Neural progenitor cell (in vitro differentiated cells): ENCODE measurements around the gene RPP25. TPM values are rescaled to one million over a fixed set of nuclear protein-coding genes. Genes with fewer than 3 reads are reported as not detected.
A peak's percentile ranks its signal among the peaks of the same experiment; 100 is the strongest.

Source experiments
- DNase-seq: peaks from one replicate; pipeline ENCODE4 v3.0.0-alpha.2; 2016; ENCODE audit warnings: low spot score
- H2AFZ ChIP-seq: fragments of 200-600 bp; sonication (generic); replicated peaks from 2 replicates; pipeline ENCODE4 v1.6.1; 2016; ENCODE audit warnings: antibody characterized with exemption
- H3F3A ChIP-seq: fragments of 200-600 bp; sonication (generic); 2 replicates; pipeline ENCODE4 v1.6.1; 2016; ENCODE audit warnings: antibody characterized with exemption, low read depth
- H3K27ac ChIP-seq: fragments of 200-600 bp; sonication (generic); 2 replicates; pipeline ENCODE4 v1.5.1; 2016; ENCODE audit warnings: mild to moderate bottlenecking
- H3K27me3 ChIP-seq: fragments of 200-600 bp; sonication (generic); 2 replicates; pipeline ENCODE4 v1.6.1; 2016; ENCODE audit warnings: mild to moderate bottlenecking, moderate library complexity
- H3K36me3 ChIP-seq: fragments of 200-600 bp; sonication (generic); 2 replicates; pipeline ENCODE4 v1.5.1; 2016
- H3K4me1 ChIP-seq: fragments of 200-600 bp; sonication (generic); 2 replicates; pipeline ENCODE4 v1.6.1; 2016; ENCODE audit warnings: mixed run types
- H3K4me2 ChIP-seq: fragments of 200-600 bp; sonication (generic); 2 replicates; pipeline ENCODE4 v1.6.1; 2016
- H3K4me3 ChIP-seq: fragments of 200-600 bp; sonication (generic); 2 replicates; pipeline ENCODE4 v1.5.1; 2016
- H3K79me2 ChIP-seq: fragments of 200-600 bp; sonication (generic); 2 replicates; pipeline ENCODE4 v1.6.1; 2016; ENCODE audit warnings: low read depth
- H3K9ac ChIP-seq: fragments of 200-600 bp; sonication (generic); 2 replicates; pipeline ENCODE4 v1.6.1; 2016
- H3K9me3 ChIP-seq: fragments of 200-600 bp; sonication (generic); 2 replicates; pipeline ENCODE4 v1.5.1; 2016; ENCODE audit warnings: low read depth
- H4K20me1 ChIP-seq: fragments of 200-600 bp; sonication (generic); 2 replicates; pipeline ENCODE4 v1.6.1; 2016; ENCODE audit warnings: low read depth
- H3K27ac Mint-ChIP-seq: 3 replicates; pipeline ENCODE4 v1.8.0; 2021; ENCODE audit warnings: mixed read lengths
- H3K27me3 Mint-ChIP-seq: 2 replicates; pipeline ENCODE4 v1.8.0; 2022; ENCODE audit warnings: low read depth, mild to moderate bottlenecking, inconsistent platforms, moderate library complexity, mixed read lengths; ENCODE audit not compliant: insufficient read depth
- H3K36me3 Mint-ChIP-seq: 3 replicates; pipeline ENCODE4 v1.8.0; 2021; ENCODE audit warnings: mixed read lengths
- H3K4me1 Mint-ChIP-seq: 3 replicates; pipeline ENCODE4 v1.8.0; 2021; ENCODE audit warnings: mixed read lengths
- H3K4me3 Mint-ChIP-seq: 3 replicates; pipeline ENCODE4 v1.8.0; 2021; ENCODE audit warnings: mild to moderate bottlenecking, moderate library complexity, mixed read lengths
- H3K9me3 Mint-ChIP-seq: 3 replicates; pipeline ENCODE4 v1.8.0; 2020; ENCODE audit warnings: mixed read lengths
- EZH2 ChIP-seq: fragments of 200-600 bp; sonication (generic); IDR thresholded peaks from 2 replicates; pipeline ENCODE4 v1.6.1; 2017; ENCODE audit warnings: antibody characterized with exemption, mild to moderate bottlenecking, moderate library complexity
- EZH2phosphoT487 ChIP-seq: fragments of 200-600 bp; sonication (generic); IDR thresholded peaks from 2 replicates; pipeline ENCODE4 v1.6.1; 2017; ENCODE audit warnings: antibody characterized with exemption
- total RNA-seq: library from RNA; depleted of rRNA; stranded (reverse); fragments of >200 nt; gene quantifications from 2 replicates; pipeline ENCODE4 v1.2.3, GENCODE V29; 2015; ENCODE audit warnings: low replicate concordance
- TF ChIP-seq, protein P1 (sequence below): fragments of 200-600 bp; sonication (generic); IDR thresholded peaks from 2 replicates; pipeline ENCODE4 v1.5.1; 2017; ENCODE audit warnings: antibody characterized with exemption, mild to moderate bottlenecking

The RPP25 gene
- total RNA-seq, 1 donor from 2014 or later: 2.5 TPM

DNA sequence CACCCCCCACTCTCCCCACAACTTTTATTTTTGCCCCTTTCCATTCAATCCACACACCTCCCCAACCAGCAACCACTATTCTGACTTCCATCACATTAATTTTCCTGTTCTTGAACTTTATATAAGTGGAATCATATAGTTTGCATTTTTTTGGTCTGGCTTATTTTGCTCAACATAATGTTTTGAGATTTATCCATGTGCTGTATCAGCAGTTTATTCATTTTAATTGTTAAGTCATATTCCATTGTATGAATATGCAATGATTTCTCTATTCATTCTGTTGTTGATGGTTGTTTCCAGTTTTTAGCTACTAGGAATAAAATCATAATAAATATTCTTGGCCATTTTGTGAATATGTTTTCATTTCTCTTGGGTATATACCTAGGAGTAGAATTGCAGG, 33.0 kb upstream of the RPP25 start:
- H3K36me3 ChIP-seq: no peaks in the 10 kb centered on the region
- Mint-ChIP-seq H3K4me3 (no peak overlapping the region), H3K4me1 (no peaks in the 10 kb centered on the region), H3K9me3 (no peaks in the 10 kb centered on the region), H3K36me3 (no peaks in the 10 kb centered on the region), H3K27ac (no peak overlapping the region), H3K27me3 (peaks cover 14% of the 10 kb centered on the region)
- no peak for TF ChIP-seq EZH2phosphoT487
- TF ChIP-seq, protein P1, sequence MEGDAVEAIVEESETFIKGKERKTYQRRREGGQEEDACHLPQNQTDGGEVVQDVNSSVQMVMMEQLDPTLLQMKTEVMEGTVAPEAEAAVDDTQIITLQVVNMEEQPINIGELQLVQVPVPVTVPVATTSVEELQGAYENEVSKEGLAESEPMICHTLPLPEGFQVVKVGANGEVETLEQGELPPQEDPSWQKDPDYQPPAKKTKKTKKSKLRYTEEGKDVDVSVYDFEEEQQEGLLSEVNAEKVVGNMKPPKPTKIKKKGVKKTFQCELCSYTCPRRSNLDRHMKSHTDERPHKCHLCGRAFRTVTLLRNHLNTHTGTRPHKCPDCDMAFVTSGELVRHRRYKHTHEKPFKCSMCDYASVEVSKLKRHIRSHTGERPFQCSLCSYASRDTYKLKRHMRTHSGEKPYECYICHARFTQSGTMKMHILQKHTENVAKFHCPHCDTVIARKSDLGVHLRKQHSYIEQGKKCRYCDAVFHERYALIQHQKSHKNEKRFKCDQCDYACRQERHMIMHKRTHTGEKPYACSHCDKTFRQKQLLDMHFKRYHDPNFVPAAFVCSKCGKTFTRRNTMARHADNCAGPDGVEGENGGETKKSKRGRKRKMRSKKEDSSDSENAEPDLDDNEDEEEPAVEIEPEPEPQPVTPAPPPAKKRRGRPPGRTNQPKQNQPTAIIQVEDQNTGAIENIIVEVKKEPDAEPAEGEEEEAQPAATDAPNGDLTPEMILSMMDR: no peak
- TF ChIP-seq EZH2: no peak
- no peak overlapping the region for H3K27ac ChIP-seq
- no peak for DNase-seq
- H3K4me1 ChIP-seq: no peaks in the 10 kb centered on the region
- H2AFZ ChIP-seq: no peak overlapping the region
- H3F3A ChIP-seq: no peaks in the 10 kb centered on the region
- no peak overlapping the region for H3K4me3 ChIP-seq
- H3K9ac ChIP-seq: no peak overlapping the region
- no peaks in the 10 kb centered on the region for H3K79me2 ChIP-seq
- no peak overlapping the region for H3K4me2 ChIP-seq
- peaks cover 29% of the 10 kb centered on the region for H3K27me3 ChIP-seq
- H3K9me3 ChIP-seq: no peaks in the 10 kb centered on the region
- peaks cover 6% of the 10 kb centered on the region for H4K20me1 ChIP-seq

DNA sequence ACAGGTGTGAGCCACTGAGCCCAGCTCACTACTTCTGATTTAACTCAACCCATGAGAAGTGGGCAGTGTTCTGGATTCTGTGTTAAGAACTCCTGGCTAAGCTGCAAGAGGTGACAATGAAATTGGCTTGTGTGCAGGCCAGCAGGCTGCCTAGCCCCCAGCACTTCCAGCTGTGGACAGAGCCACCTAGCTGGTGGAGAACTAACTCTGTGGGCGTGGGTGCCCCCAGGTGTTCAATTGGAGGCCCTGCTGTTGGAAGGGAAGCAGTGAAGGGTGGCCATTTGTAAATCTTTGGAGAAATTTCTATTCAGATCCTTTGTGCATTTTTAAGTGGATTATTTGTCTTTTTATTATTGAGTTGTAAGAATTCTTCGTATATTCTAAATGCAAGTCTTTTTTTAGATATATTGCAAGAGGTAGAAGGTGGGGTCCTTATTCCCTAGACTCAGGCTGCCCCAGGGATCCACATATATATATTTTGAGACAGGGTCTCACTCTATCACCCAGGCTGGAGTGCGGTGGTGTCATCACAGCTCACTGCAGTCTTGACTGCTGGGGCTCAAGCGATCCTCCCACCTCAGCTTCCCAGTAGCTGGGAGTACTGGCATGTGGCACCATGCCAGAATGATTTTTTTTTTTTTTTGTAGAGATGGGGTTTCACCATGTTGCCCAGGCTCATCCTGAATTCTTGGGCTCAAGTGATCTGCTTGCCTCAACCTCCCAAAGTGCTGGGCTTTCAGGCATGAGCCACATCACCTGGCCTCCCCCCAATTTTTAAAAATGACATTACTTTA, 31.6 kb upstream of the RPP25 start:
- H4K20me1 ChIP-seq: no peaks in the 10 kb centered on the region
- H3K27ac ChIP-seq: no peak overlapping the region
- no peak overlapping the region for H3K4me3 ChIP-seq
- Mint-ChIP-seq H3K27ac (no peak overlapping the region), H3K4me1 (no peaks in the 10 kb centered on the region), H3K27me3 (peaks cover 16% of the 10 kb centered on the region), H3K4me3 (no peak overlapping the region), H3K36me3 (no peaks in the 10 kb centered on the region), H3K9me3 (no peaks in the 10 kb centered on the region)
- H3K4me2 ChIP-seq: no peak overlapping the region
- peaks cover 29% of the 10 kb centered on the region for H3K27me3 ChIP-seq
- no peaks in the 10 kb centered on the region for H3K36me3 ChIP-seq
- TF ChIP-seq, protein P1: peak; percentile 63
- TF ChIP-seq EZH2phosphoT487 (no peak), EZH2 (no peak)
- no peak overlapping the region for H2AFZ ChIP-seq
- no peaks in the 10 kb centered on the region for H3K9me3 ChIP-seq
- no peaks in the 10 kb centered on the region for H3K79me2 ChIP-seq
- DNase-seq: peak; percentile 63
- no peaks in the 10 kb centered on the region for H3F3A ChIP-seq
- H3K4me1 ChIP-seq: no peaks in the 10 kb centered on the region
- no peak overlapping the region for H3K9ac ChIP-seq

DNA sequence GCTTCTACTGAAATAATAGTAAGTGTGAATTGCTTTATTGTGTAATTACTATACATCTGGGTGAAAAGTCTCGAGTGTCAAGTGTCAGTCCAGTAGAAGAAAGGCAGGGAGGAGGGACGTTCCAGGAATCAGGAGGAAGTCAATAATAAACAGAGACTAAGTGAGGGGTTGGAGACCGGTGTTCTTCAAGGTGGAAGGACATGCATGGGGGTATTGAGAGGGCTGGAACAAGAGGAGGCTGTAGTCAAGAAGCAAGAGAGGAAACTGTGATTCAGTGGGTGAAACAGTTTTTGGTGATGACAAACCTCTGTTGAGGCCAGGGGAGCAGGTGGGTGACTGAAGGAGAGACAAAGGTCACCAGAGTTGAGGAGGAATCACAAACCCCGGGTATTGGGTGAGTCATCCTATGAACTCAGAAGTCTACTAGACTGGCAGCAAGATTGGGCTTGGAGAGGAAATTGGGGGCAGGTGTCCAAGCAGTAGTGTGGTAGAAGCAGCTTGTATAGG, 27.2 kb upstream of the RPP25 start:
- H3K79me2 ChIP-seq: no peaks in the 10 kb centered on the region
- H3K27me3 ChIP-seq: no peaks in the 10 kb centered on the region
- H3F3A ChIP-seq: no peaks in the 10 kb centered on the region
- no peak overlapping the region for H2AFZ ChIP-seq
- no peaks in the 10 kb centered on the region for H3K9me3 ChIP-seq
- H3K4me3 ChIP-seq: no peak overlapping the region
- Mint-ChIP-seq H3K27me3 (peaks cover 22% of the 10 kb centered on the region), H3K27ac (no peak overlapping the region), H3K4me1 (peaks cover 3% of the 10 kb centered on the region), H3K9me3 (no peaks in the 10 kb centered on the region), H3K4me3 (no peak overlapping the region), H3K36me3 (no peaks in the 10 kb centered on the region)
- DNase-seq: no peak
- no peaks in the 10 kb centered on the region for H3K36me3 ChIP-seq
- TF ChIP-seq, protein P1: no peak
- TF ChIP-seq EZH2 (no peak), EZH2phosphoT487 (no peak)
- H3K4me2 ChIP-seq: no peak overlapping the region
- H3K4me1 ChIP-seq: no peaks in the 10 kb centered on the region
- H3K27ac ChIP-seq: no peak overlapping the region
- no peak overlapping the region for H3K9ac ChIP-seq
- no peaks in the 10 kb centered on the region for H4K20me1 ChIP-seq
